LNCAP (cell line): Measurements from ENCODE around the gene NKD1.

Experiments used
- TF ChIP-seq, protein P1 (sequence below): fragments of 450-650 bp; IDR thresholded peaks from 2 replicates; pipeline ENCODE4 v1.5.1; 2017; ENCODE audit warnings: mild to moderate bottlenecking

NKD1 gene

GRCh38 chr16:50625374-50625773, 77.2 kb downstream of the NKD1 start:
- TF ChIP-seq, protein P1, sequence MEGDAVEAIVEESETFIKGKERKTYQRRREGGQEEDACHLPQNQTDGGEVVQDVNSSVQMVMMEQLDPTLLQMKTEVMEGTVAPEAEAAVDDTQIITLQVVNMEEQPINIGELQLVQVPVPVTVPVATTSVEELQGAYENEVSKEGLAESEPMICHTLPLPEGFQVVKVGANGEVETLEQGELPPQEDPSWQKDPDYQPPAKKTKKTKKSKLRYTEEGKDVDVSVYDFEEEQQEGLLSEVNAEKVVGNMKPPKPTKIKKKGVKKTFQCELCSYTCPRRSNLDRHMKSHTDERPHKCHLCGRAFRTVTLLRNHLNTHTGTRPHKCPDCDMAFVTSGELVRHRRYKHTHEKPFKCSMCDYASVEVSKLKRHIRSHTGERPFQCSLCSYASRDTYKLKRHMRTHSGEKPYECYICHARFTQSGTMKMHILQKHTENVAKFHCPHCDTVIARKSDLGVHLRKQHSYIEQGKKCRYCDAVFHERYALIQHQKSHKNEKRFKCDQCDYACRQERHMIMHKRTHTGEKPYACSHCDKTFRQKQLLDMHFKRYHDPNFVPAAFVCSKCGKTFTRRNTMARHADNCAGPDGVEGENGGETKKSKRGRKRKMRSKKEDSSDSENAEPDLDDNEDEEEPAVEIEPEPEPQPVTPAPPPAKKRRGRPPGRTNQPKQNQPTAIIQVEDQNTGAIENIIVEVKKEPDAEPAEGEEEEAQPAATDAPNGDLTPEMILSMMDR, result no peak

- TF ChIP-seq, protein P1, result no peak
Observed at GRCh38 chr16:50626868-50627267, 78.7 kb downstream of the NKD1 start.

DNA sequence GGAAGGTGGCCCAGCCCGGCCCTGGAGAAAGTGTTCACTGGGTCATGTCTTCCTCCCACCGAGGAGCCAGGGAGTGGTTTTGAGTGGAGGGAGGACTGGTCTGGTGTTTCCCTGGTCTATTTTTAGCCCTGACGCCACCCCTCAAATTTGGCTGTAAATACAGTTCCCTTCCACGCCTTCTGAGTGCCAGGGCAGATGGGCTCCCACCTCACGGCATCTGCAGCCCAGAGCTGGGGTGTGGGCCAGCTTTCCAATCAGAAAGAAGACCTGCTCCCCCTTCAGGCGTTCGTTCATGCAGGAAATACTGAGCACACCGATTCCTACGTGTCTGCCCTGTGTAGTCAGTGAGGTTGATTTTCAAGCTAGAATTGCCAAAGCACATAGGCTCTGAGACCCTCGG, 79.2 kb downstream of the NKD1 start:
- TF ChIP-seq, protein P1, result no peak

- TF ChIP-seq, protein P1, result no peak
Observed at GRCh38 chr16:50628156-50628802, 80.1 kb downstream of the NKD1 start.

DNA sequence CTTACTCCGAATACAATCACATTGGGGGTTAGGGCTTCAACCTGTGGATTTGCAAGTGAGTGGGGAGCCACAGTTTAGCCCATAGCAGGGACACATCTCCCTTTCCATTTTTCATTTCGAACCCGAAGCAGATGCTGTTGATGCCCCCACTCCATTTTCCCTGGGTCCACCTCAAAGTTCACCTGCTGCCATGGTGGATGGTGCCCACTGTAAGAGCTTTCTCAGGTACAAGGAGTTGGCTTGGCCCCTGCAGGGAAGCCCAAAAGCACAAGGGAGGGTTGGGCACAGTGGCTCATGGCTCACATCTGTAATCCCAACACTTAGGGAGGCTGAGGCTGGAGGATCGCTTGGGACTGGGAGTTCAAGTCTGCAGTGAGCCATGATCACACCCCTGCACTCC, 81.1 kb downstream of the NKD1 start:
- TF ChIP-seq, protein P1, result no peak

- TF ChIP-seq, protein P1, result no peak
Observed at GRCh38 chr16:50630394-50631020, 82.3 kb downstream of the NKD1 start.

DNA sequence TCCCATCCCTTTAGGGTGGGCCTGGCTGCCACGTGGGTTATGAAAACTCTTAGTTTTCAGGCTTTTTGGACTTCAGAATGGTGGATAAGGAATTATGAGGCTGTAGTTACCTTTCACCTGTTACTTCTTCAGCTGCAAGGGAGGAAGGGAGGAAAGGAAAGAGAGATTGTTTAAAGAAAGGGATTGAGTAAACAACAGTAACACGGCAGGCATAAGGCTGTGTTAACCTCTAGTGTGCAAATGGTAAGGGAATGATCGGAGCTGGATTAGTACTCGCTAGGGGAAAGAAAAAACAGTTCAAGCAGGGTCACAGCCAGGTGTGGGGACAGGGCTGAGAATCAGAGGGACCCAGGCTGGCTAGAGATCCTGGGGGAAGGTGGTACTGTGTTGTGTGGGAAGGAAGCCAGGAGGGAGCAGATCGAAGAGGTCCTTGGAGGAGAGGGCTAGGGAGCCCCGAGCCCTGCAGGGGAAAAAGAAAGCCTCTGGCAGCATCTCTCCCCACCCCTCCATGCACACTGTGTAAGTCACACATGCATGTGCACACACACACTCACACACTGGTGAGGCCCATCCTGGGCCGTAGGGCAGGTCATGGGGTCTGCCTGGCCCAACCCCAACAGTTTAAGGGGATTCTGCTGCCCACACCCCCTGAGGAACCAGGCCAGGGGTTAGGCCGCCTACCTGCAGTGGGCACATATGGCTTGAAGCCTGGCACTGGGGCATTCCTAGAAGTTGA, 83.2 kb downstream of the NKD1 start:
- TF ChIP-seq, protein P1, result no peak
